ENCODE measurements around the gene AP2A1.

Gene AP2A1

DNA sequence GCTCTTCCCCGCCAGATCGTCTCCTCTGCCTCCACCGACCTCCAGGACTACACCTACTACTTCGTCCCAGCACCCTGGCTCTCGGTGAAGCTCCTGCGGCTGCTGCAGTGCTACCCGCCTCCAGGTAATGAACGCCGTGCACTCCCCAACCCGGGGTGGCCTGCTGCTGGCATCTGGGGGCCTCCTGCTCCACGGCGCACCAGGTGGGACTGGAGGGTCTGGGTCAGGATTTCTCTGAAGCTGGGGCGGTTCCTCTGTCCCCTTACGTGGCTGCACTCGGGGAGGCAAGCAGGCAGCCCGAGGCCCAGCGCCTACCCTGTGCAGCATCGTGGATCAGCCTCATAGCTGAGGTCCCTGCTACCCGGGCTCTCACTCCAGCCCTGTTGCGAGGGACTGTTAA is 28.8 kb downstream of the AP2A1 start:
- DNase-seq: no peak

DNA sequence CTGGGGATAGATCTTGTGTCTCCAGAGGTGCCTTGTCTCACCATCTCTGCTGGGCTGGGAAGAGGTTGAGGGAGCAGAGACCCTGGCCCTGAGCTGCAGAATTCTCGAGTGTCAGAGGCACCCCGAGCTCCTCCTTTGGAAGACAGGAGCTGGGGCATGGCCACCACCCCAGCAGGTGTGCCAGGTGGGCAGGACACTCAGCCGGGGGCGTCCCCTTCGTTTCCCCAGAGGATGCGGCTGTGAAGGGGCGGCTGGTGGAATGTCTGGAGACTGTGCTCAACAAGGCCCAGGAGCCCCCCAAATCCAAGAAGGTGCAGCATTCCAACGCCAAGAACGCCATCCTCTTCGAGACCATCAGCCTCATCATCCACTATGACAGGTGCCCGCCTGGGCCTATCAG is 31.8 kb downstream of the AP2A1 start:
- no peak for DNase-seq

DNA sequence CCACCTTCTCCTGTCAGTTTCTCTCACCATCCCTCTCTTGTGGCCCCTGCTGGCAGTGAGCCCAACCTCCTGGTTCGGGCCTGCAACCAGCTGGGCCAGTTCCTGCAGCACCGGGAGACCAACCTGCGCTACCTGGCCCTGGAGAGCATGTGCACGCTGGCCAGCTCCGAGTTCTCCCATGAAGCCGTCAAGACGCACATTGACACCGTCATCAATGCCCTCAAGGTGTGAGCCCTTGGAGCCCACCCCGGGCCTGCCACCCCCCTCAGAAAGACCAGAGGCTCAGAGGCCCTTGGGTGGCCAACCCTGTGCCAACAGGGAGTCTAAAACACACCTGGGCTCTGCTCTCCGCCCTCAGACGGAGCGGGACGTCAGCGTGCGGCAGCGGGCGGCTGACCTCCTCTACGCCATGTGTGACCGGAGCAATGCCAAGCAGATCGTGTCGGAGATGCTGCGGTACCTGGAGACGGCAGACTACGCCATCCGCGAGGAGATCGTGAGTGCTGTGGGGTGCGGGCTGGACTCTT is 32.5 kb downstream of the AP2A1 start:
- no peak for DNase-seq

DNA sequence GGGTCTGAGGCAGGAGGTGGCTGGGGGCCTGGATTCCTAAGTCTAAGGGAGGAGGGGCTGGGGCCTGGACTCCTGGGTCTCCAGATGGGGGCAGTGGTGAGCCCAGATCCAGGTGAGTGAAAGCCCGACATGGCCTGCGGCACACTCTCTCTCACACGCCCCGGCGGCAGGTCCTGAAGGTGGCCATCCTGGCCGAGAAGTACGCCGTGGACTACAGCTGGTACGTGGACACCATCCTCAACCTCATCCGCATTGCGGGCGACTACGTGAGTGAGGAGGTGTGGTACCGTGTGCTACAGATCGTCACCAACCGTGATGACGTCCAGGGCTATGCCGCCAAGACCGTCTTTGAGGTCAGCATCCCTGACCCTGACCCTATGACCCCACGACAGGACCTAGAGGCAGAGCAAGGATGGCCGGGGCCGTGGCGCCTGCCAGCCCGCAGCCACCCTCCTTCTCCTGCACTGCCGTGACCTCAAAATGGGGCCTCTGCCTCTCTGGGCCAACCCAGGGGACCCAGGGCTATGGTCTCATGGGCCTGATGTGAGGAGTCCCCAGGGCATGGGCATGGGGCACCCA is 33.1 kb downstream of the AP2A1 start:
- no peak for DNase-seq

DNA sequence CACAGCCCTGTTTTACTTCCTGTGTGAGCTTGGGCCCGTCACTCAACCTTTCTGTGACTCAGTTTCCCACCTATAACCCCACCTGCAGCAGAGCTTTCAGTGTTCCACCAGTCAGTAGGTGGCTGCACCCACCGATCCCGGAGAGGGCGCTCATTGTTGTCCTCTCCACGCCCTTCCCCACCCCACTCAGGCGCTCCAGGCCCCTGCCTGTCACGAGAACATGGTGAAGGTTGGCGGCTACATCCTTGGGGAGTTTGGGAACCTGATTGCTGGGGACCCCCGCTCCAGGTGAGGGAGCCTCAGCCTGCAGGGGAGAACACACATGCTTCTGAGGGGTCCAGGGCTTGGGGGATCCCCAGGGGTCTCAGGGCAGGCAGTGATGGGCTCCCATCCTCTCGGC is 34.0 kb downstream of the AP2A1 start:
- DNase-seq: no peak

DNA sequence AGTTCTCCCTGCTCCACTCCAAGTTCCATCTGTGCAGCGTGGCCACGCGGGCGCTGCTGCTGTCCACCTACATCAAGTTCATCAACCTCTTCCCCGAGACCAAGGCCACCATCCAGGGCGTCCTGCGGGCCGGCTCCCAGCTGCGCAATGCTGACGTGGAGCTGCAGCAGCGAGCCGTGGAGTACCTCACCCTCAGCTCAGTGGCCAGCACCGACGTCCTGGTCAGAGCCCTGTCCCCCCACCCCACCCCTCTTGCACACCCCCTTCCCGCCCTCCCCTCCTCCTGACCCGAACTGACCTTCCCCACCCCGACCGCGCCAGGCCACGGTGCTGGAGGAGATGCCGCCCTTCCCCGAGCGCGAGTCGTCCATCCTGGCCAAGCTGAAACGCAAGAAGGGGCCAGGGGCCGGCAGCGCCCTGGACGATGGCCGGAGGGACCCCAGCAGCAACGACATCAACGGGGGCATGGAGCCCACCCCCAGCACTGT is 34.6 kb downstream of the AP2A1 start:
- no peak for DNase-seq

DNA sequence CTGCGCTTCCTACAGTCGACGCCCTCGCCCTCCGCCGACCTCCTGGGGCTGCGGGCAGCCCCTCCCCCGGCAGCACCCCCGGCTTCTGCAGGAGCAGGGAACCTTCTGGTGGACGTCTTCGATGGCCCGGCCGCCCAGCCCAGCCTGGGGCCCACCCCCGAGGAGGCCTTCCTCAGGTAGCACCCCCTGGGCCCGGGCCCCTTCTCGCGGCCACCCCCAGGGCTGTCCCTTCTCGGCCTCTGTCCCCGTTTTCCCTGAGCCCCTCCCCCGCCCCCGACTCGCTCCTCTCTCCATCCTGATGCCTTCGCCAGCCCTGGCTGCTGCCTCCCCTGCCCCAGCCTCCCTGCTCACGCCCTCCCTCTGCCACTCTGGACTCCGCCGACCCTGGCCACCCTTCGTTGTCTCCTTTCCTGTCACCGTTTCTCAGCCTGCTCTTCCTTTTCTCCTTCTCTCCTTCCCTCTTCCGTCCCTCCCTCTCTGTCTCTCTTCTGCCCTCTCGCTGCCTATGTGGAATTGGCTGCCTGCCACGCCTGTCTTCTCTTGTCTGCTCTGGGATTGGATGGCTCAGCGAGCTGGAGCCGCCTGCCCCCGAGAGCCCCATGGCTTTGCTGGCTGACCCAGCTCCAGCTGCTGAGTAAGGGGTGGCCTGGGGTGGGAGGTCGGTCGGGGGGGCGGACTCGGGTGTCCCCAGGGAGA is 35.3 kb downstream of the AP2A1 start:
- peak; percentile 91 for DNase-seq

DNA sequence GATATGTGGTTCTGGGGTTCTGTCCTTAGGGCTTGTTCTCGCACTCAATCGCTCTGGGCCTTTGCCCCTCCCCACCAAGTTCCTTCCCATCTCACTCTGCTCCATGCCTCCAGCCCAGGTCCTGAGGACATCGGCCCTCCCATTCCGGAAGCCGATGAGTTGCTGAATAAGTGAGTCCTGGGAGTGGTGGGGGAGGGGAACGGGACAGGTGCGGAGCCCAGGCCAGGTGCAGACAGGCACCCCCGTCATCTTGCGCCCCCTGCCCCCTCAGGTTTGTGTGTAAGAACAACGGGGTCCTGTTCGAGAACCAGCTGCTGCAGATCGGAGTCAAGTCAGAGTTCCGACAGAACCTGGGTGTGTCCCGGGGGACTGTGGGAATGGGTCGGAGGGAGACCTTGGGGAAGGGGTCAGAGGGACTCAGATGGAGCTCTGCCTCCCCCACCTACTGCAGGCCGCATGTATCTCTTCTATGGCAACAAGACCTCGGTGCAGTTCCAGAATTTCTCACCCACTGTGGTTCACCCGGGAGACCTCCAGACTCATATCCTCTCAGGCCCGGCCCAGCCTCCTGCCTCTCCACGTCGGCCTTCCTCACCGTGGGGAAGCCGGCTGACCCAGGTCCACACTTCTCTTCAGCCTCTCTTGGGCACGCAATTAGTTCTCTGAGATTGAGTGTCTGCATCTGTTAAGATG is 36.2 kb downstream of the AP2A1 start:
- no peak for DNase-seq

DNA sequence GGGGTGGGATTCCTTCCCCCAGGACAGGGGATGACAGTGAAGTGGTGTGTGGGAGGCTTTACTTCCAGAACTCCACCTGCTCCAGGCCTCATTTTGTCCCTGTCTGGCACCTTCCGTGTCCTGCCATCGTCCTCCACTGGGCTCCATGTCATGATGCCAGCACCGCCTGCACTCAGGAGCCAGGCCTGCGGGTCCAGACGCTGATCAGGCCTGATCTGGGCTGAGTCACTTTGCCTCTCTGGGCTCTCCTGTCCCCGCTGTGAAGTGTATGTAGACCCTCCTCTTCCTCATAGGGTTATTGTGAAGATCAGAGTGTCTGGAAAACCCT is 36.7 kb downstream of the AP2A1 start:
- no peak for DNase-seq

DNA sequence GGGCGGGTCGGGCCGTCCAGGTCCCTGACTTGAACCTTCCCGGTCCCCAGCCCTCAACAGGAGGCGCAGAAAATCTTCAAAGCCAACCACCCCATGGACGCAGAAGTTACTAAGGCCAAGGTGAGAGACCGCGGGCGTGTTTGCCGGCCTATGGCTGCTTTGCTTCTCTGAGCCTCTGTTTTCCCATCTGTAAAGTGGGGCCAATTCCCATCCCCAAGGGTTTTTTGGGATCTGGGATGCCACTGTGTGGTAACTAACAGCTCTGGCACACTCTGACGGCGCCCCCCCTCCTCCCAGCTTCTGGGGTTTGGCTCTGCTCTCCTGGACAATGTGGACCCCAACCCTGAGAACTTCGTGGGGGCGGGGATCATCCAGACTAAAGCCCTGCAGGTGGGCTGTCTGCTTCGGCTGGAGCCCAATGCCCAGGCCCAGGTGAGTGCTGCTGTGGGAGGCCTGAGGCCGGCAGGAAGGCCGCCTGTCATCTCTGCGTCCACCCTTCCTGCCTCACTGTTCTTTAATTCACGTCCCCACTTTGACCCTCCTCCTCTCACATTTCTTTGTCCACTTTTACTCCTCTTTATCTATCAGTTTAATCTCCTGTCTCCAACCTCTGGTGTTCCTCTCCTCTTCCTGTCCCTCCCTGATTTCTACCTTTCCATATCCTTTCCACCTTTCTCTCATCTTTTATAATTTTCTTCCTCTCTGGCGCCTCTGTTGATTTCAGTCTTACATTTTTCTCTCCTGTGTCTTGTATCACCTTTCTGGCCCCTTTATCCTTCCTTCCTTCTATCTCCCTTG is 39.2 kb downstream of the AP2A1 start:
- no peak for DNase-seq

DNA sequence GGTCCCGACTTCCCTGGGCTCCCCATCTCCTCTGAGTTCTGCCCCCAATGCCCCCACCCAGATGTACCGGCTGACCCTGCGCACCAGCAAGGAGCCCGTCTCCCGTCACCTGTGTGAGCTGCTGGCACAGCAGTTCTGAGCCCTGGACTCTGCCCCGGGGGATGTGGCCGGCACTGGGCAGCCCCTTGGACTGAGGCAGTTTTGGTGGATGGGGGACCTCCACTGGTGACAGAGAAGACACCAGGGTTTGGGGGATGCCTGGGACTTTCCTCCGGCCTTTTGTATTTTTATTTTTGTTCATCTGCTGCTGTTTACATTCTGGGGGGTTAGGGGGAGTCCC is 39.8 kb downstream of the AP2A1 start:
- no peak for DNase-seq

DNA sequence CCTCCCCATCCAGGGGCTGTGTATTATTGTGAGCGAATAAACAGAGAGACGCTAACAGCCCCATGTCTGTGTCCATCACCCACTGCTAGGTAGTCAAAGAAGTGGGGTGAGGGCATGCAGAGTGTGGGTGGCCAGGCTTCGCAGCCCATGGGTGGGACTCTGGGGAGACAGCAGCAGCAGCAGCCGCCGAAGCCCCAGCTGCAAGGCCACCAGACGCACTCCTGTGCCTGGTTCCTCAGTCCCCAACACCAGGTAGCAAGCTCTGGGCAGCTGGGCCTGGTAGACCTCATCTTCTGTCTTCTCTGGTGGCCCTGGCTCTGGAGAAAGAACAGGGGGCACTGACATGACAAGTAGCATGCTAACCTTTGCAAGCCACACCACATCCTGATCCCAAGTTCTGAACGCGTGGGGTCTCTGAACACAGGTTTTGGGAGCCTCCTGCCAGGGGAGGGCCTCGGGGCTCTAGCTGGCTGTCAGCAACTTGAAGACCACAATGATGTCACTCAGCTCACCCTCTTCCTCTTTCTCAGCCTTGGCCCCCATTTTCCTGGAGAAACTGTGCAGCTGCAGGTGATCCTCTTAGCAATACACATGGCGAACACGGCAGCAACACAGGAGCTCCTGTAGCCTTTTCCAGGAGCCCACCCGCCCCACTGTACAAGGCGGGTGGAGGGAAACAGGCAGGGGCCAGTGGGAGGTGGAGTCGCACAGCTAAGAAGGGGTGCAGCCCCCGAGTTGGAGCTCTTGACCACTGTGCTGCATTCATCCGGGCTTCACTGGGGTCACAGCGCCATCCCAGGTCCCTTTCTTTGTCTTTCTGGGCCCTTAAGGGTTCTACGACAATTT is 40.5 kb downstream of the AP2A1 start:
- no peak for DNase-seq

DNA sequence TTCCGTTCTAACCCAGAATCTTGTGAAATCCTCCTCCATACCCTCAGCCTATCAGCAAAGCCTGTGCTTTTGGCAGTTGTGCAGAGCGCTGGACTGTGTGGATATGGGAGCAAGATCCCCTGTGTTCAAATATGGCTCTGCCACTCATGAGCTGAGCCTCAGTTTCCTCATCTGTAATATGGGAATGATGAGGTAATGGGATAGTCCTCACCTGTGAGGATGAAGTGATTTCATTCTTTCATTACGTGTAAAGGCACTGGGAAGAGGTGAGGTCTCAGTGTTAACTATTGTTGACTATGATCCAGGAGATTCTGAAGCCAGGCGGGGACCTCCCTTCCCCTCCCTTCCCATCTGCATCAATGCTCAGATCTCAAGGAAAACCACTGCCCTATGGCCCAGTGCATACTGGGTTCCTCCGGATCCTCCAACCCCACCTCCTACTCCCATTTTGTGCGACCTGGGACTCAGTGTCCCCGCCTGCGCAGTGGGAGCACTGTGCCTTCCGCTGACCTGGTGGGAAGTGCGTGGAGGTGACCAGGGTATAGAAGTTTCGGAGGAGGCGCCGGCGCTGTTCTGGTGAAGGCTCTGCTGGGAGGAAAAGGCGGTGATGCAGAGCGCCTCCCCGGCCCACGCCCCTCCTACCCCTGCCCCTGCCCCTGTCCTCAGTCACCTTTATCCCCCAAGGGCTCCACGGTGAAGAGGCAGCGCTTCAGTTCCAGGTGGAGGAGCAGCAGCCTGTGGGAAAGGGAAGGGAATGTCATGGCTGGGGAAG is 41.3 kb downstream of the AP2A1 start:
- DNase-seq: no peak

DNA sequence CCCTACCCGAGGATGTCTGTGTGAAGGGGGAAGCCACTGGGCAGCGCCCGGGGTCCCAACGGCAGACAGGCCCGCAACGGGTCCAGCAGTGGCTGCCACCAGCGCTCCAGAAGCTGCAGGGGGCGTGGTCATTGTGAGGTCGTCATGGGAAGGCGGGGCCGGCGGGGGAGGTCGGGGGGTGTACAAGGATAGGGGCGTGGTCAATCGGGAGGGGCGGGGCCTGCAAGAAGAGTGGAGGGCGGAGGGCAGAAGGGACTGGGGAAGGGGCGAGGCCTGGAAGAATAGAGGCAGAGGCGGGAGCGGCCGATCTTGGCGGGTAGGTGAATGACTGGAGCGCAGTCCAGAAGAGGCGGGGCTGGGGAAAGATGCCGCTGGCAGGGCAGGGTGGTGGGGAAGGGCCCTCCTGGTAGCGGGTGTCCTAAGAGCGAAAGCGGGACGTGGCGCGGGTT is 41.9 kb downstream of the AP2A1 start:
- peak; percentile 78 for DNase-seq

DNA sequence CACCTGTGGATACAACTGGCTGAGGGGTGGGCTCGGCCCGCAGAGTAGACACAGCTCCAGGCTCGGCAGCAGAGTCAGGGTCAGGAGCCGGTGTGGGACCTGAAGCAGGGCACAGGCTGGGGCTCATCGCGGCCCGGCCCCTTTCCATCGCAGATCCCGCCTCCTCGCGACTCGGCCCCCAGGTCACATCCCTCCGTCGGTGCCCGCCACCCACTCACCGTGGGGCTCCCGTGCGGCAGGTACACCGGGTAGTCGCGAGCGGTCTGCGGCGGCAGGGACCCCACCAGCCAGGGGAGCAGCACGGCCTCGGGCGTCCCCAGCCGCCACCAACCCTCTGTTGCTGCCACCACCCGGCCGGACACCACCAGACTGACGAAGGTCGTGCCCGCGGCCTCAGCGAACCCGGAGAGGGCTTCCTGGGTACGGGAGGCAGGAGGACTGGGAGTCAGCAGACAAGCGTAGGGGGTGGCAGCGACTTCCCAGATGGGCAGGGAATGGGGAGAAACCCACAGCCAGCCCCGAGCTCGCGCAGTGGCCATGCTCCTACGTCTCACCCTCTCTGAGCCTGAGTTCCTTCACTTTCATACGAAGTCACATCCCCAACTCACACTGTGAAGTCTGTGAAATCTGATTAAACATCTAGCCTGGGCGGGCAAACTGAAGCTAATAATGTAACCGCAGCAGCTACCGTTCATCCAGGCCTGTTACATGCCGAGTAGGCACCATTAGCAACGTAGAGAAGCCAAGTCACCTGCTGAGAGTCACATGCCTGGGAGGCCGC is 42.5 kb downstream of the AP2A1 start:
- DNase-seq: no peak

DNA sequence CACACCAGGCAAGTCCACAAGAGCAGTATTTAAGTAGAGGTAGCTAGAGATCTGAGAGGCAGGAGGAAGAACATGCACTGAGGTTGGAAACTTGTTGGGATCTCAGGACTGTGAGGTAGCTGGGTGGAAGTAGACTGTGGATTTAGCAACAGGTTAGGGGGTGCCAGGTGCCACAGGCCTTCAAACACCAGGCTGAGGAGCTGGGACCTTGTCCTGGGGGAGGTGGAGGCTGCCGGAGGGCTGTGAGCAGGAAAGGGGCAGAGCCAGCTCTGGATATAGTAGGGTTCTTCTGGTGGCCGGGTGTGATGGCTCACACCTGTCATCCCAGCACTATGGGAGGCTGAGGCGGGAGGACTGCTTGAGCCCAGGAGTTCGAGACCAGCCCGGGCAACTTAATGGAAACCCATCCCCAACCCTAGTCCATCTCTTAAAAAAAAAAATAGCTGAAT is 43.2 kb downstream of the AP2A1 start:
- no peak for DNase-seq

DNA sequence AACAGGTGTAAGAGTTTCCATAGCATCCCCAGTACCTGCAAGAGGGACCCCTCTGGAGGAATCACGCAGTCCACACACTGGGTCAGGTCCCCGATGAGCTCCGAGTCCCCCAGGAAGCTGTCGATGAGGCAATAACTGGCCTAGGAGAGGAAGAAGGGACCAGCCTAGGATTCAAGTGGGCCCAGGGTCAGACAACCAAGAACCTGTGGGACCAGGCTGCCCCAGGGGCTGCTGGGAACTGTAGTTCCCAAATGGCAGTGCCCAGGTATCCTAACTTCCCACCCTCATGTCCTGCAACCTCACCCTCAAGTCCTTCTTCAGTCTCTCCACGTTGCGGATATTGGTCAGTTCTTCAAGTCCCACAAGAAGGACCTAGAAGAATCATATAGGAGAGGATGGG is 44.5 kb downstream of the AP2A1 start:
- DNase-seq: no peak

DNA sequence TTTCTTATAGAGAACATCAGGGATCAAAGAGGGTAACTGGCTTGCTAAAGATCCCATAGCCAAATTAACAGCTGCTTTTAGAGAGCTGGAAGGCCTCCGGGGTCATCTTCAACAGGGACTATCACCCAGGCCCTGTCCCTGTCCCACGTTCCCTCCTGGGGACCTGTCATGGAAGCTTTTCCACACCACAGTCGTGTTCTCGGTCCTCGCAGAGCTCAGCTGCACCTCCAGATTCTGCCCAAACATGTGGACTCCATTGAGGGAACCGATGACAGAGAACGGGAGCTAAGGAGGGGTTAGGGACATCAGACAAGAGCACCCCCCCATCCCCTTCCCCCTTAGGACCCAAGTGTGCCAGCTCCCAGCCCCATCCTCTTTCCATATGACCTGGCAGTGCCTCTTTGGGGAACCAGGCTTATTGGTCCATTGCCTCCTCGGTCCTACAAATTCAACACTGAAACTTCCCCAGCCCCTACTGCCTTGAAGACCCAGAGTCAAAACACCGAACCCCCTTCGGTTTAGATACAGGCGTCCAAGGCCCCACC is 45.7 kb downstream of the AP2A1 start:
- DNase-seq: no peak

DNA sequence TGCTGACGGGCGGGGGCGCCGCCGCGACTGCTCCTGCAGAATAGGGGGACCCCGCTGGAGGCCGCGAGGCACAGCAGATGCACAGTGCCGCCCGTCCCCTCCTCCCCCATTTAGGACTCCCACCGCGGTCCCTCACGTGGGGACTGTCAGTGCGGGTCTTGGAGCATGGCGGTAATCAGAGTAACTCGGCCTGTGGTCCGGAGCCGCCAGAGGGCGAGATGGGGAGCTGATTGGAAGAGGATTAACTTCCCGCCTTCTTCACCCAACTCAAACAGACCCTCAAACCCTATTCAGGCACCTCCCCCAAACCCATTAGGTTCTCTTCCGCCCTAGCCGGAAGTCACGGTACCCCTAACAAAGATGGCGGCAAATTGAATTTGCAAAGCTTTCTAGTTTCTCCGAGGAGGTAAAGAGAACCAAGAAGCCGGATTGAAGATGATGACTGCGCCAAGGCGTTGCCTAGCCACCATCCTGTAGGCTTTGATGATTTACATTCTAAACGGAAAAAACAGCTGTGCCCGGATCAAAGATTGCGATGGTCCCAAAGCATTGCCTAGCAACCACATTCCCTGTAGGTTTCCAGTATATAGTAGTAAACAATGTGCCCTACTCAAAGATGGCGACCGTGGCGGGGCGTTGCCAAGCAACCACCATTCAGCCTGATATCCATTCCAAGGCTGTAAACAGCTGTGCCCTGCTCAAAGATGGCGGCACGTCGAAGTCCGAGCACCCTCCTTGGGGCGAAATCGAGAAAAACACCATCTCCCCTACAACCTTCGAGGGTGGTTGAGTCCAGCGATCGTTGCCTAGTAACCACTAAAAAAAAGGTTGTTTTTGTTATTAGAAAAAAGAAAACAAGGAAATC is 46.4 kb downstream of the AP2A1 start, which contains the start of gene FUZ:
FUZ (minus strand) TSS at position 296 of the 865 bp plus-strand sequence; CDS start at position 110, 186 bp downstream.
- peak; percentile 99 for DNase-seq

Data from fibroblast of upper back skin (primary cell).